Endothelial cell (in vitro differentiated cells): ENCODE measurements around the gene RALY. TPM values are rescaled to one million over a fixed set of nuclear protein-coding genes. Genes with fewer than 3 reads are reported as not detected.

Experiments
- DNase-seq: peaks from one replicate; pipeline ENCODE4 v3.0.0; 2021; ENCODE audit warnings: low spot score
- H3K27ac Mint-ChIP-seq: one replicate; pipeline ENCODE4 v1.8.0; 2021; ENCODE audit warnings: mixed read lengths, inconsistent platforms; ENCODE audit not compliant: unreplicated experiment
- H3K27me3 Mint-ChIP-seq: one replicate; pipeline ENCODE4 v1.8.0; 2021; ENCODE audit warnings: mild to moderate bottlenecking, moderate library complexity, mixed read lengths, inconsistent platforms; ENCODE audit not compliant: unreplicated experiment
- H3K36me3 Mint-ChIP-seq: one replicate; pipeline ENCODE4 v1.8.0; 2021; ENCODE audit warnings: mild to moderate bottlenecking, low read depth, mixed read lengths, inconsistent platforms; ENCODE audit not compliant: unreplicated experiment
- H3K4me1 Mint-ChIP-seq: one replicate; pipeline ENCODE4 v1.8.0; 2021; ENCODE audit warnings: mild to moderate bottlenecking, mixed read lengths, inconsistent platforms; ENCODE audit not compliant: unreplicated experiment
- H3K4me3 Mint-ChIP-seq: one replicate; pipeline ENCODE4 v1.8.0; 2021; ENCODE audit warnings: mild to moderate bottlenecking, mixed read lengths, inconsistent platforms; ENCODE audit not compliant: unreplicated experiment
- H3K9me3 Mint-ChIP-seq: one replicate; pipeline ENCODE4 v1.8.0; 2021; ENCODE audit warnings: mixed read lengths, inconsistent platforms; ENCODE audit not compliant: unreplicated experiment
- CTCF ChIP-seq: fragments of 200-600 bp; sonication (generic); IDR thresholded peaks from one replicate; pipeline ENCODE4 v1.5.0; 2021; ENCODE audit warnings: antibody characterized with exemption; ENCODE audit not compliant: unreplicated experiment
- total RNA-seq: library from RNA; stranded (reverse); fragmentation: NEBNext Ultra II Directional; extraction: Animal tissue kit (Norgen Biotek cat#: 25700); gene quantifications from one replicate; pipeline ENCODE4 v1.2.1, GENCODE V29; 2021; ENCODE audit not compliant: unreplicated experiment

RALY gene
- total RNA-seq, 1 donor from 2014 or later = 168 TPM

DNA sequence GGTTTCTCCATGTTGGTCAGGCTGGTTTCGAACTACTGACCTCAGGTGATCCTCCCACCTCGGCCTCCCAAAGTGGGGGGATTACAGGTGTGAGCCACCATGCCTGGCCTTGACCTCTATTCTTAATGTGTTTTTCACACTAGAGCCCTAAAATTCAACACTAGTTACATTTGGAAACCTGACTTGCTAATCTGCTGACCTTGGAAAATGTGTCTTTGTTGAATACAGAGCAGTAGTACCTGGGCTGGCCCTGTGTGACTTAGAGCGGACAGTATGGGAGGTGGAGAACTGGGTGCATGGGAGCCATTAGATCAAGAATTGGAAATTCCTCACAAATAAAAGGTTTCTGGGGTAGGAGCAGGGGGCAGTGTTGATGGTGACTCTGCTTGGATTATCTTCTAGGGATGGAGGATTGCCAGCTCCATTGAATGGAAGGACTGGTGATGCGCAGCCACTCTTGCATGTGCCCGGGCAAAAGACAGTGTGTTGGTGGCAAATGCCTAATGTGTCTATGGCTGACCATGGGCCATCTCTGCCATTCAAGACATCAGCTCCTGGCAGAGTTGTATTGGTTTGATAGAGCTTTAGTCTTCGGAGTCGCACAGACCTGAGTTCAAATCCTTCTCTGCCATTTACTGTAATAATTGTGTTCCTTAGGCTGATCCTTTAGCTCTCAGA, 53.4 kb downstream of the RALY start:
- no peak for TF ChIP-seq CTCF
- peaks cover 7% of the 10 kb centered on the region for H3K27me3 Mint-ChIP-seq
- H3K4me1 Mint-ChIP-seq = peaks cover 8% of the 10 kb centered on the region
- H3K4me3 Mint-ChIP-seq = no peak overlapping the region
- no peaks in the 10 kb centered on the region for H3K9me3 Mint-ChIP-seq
- H3K27ac Mint-ChIP-seq = no peak overlapping the region
- no peaks in the 10 kb centered on the region for H3K36me3 Mint-ChIP-seq
- no peak for DNase-seq

GRCh38 chr20:34047917-34048316, 54.2 kb downstream of the RALY start:
- no peak overlapping the region for H3K27ac Mint-ChIP-seq
- H3K4me3 Mint-ChIP-seq = no peak overlapping the region
- no peaks in the 10 kb centered on the region for H3K9me3 Mint-ChIP-seq
- H3K36me3 Mint-ChIP-seq = no peaks in the 10 kb centered on the region
- H3K4me1 Mint-ChIP-seq = peaks cover 8% of the 10 kb centered on the region
- no peak for TF ChIP-seq CTCF
- no peak for DNase-seq
- H3K27me3 Mint-ChIP-seq = peaks cover 7% of the 10 kb centered on the region

DNA sequence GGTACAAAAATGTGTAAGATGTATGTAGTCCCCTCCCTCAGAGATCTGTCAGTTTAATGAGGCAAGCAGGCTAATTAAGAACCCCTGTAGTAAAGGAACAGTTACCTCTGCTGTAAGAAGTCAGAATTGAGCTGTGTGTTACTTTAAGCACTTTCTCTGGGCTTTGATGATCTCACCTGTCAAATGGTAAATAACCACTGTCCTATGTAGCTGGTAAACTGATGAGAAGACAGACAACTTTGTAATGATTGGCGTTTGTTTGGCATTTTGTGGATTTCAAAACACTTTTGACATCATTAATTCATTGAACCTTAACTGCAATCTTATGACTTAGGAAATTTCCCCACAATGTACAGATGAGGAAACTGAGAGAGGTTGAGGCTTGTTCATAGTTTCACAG, 55.7 kb downstream of the RALY start:
- DNase-seq = no peak
- Mint-ChIP-seq H3K9me3 (no peaks in the 10 kb centered on the region), H3K27me3 (peaks cover 5% of the 10 kb centered on the region), H3K36me3 (no peaks in the 10 kb centered on the region), H3K4me3 (no peak overlapping the region), H3K27ac (no peak overlapping the region), H3K4me1 (peaks cover 11% of the 10 kb centered on the region)
- TF ChIP-seq CTCF = no peak

GRCh38 chr20:34049897-34050695, 56.4 kb downstream of the RALY start:
- Mint-ChIP-seq H3K9me3 (no peaks in the 10 kb centered on the region), H3K36me3 (no peaks in the 10 kb centered on the region), H3K4me3 (no peak overlapping the region), H3K4me1 (peaks cover 14% of the 10 kb centered on the region), H3K27me3 (peaks cover 5% of the 10 kb centered on the region), H3K27ac (no peak overlapping the region)
- no peak for TF ChIP-seq CTCF
- no peak for DNase-seq

GRCh38 chr20:34052414-34052813, 58.7 kb downstream of the RALY start:
- Mint-ChIP-seq H3K27ac (peak overlapping the region; percentile 67), H3K36me3 (no peaks in the 10 kb centered on the region), H3K27me3 (peaks cover 3% of the 10 kb centered on the region), H3K9me3 (no peaks in the 10 kb centered on the region), H3K4me3 (no peak overlapping the region), H3K4me1 (peaks cover 12% of the 10 kb centered on the region)
- DNase-seq = no peak
- no peak for TF ChIP-seq CTCF
